ENCODE measurements around the gene IGFBP4. TPM values are rescaled to one million over a fixed set of nuclear protein-coding genes. Genes with fewer than 3 reads are reported as not detected.
A peak's percentile ranks its signal among the peaks of the same experiment; 100 is the strongest.

IGFBP4 gene
- total RNA-seq, 2 donors from 2014 or later: 47.1 to 58.4 TPM

- DNase-seq: no peak
- peaks cover 13% of the 10 kb centered on the region for H3K4me1 Mint-ChIP-seq (ENCODE audit: low read depth)
These were observed 30.5 kb downstream of the IGFBP4 start for GRCh38 chr17:40473573-40474365.

DNA sequence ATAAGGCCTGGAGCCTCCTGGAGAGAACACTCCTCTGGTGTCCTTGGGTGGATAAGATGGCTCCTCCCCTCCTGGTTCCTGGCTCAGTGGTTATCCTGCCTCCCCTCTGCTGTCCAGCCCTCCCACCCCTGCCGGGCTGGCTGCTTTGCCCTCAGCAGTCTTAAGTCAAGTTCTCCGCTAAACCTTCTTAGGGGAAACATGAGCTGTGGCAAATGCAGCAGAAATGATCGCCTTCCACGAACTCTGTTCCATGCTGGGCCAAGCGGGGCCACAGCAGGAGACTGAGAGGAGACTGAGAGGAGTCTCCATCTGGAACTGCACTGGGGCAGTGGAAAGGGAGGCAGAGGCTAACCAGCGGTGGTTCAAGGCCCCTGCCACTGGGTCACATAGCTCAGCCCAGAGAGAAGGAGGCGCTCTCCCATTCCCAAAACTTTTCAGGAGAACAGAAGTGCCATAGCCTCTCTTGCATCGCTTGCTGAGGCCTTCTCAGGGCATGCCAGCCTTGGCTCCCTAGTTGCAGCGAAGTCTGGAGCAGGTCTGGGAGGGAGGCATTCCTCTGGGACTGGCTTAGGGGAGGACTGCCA, 31.3 kb downstream of the IGFBP4 start:
- no peak overlapping the region for H3K27ac Mint-ChIP-seq
- H3K4me3 Mint-ChIP-seq: no peak overlapping the region
- peaks cover 3% of the 10 kb centered on the region for H3K27me3 Mint-ChIP-seq (ENCODE audit: low read depth)
- DNase-seq: no peak
- H3K4me1 Mint-ChIP-seq (ENCODE audit: low read depth): peaks cover 20% of the 10 kb centered on the region
- ATAC-seq (replicated peaks in 1 of 2): no peak
- no peaks in the 10 kb centered on the region for H3K9me3 Mint-ChIP-seq
- H3K36me3 Mint-ChIP-seq (ENCODE audit: insufficient read depth in 2 of 2): peaks cover 3 to 11% of the 10 kb centered on the region in 2 donors

More at GRCh38 chr17:40473573-40474365, 30.5 kb downstream of the IGFBP4 start:
- H3K9me3 Mint-ChIP-seq: no peaks in the 10 kb centered on the region
- ATAC-seq (replicated peaks in 1 of 2): no peak
- no peak overlapping the region for H3K27ac Mint-ChIP-seq
- peaks cover 2 to 5% of the 10 kb centered on the region in 2 donors for H3K36me3 Mint-ChIP-seq (ENCODE audit: insufficient read depth in 2 of 2)
- peaks cover 7% of the 10 kb centered on the region for H3K27me3 Mint-ChIP-seq (ENCODE audit: low read depth)
- no peak overlapping the region for H3K4me3 Mint-ChIP-seq

GRCh38 chr17:40475234-40475908, 32.1 kb downstream of the IGFBP4 start:
- Mint-ChIP-seq H3K36me3 (ENCODE audit: insufficient read depth in 2 of 2) (peaks cover 5 to 12% of the 10 kb centered on the region in 2 donors), H3K4me1 (ENCODE audit: low read depth) (peaks cover 29% of the 10 kb centered on the region), H3K27me3 (ENCODE audit: low read depth) (no peaks in the 10 kb centered on the region), H3K9me3 (no peaks in the 10 kb centered on the region), H3K4me3 (no peak overlapping the region), H3K27ac (no peak overlapping the region)
- ATAC-seq (replicated peaks in 1 of 2) (no peak), DNase-seq (no peak)

- Mint-ChIP-seq H3K27ac (no peak overlapping the region), H3K27me3 (ENCODE audit: low read depth) (no peaks in the 10 kb centered on the region), H3K4me3 (no peak overlapping the region), H3K36me3 (ENCODE audit: insufficient read depth in 2 of 2) (peaks cover 5 to 12% of the 10 kb centered on the region in 2 donors), H3K4me1 (ENCODE audit: low read depth) (peaks cover 53% of the 10 kb centered on the region), H3K9me3 (no peaks in the 10 kb centered on the region)
- no peak for ATAC-seq (replicated peaks in 1 of 2)
- DNase-seq: no peak
These were observed 34.5 kb downstream of the IGFBP4 start for GRCh38 chr17:40477796-40478195.

GRCh38 chr17:40478486-40478885, 35.2 kb downstream of the IGFBP4 start:
- no peak overlapping the region for H3K27ac Mint-ChIP-seq
- H3K4me1 Mint-ChIP-seq (ENCODE audit: low read depth): peaks cover 59% of the 10 kb centered on the region
- no peak for DNase-seq
- no peaks in the 10 kb centered on the region for H3K27me3 Mint-ChIP-seq (ENCODE audit: low read depth)
- H3K9me3 Mint-ChIP-seq: no peaks in the 10 kb centered on the region
- no peak overlapping the region for H3K4me3 Mint-ChIP-seq
- ATAC-seq (replicated peaks in 1 of 2): no peak
- H3K36me3 Mint-ChIP-seq (ENCODE audit: insufficient read depth in 2 of 2): peaks cover 5 to 12% of the 10 kb centered on the region in 2 donors

GRCh38 chr17:40479754-40480480, 36.7 kb downstream of the IGFBP4 start:
- ATAC-seq (replicated peaks in 1 of 2): no peak

DNA sequence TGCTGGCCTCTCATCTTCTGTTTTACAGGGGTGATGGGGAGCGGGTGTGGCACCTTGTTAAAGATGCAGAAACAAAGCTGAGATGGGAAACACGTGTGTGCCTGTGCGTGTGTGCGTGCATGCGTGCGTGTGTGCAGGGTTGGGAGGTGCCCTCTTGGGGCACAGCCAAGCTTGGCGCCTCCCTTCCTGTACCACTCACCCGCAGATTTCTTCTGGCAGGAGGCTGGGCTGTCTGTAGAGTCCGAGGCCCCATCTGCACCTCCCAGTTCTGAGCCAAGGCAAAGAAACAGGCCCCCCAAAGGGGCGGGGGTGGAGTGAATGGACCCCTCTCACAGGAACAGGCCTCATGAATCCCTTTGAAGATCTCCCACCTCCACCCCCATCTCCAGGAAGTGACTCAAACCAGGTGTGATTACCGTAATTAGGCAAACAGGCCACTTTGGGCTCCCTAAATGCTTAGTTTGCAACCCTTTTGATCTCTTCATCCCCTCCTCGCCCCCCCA, 37.3 kb downstream of the IGFBP4 start:
- H3K9me3 Mint-ChIP-seq: no peaks in the 10 kb centered on the region
- DNase-seq: peak; percentile 87 to 93
- H3K36me3 Mint-ChIP-seq (ENCODE audit: insufficient read depth in 2 of 2): peaks cover 5 to 12% of the 10 kb centered on the region in 2 donors
- peak overlapping the region; percentile 57 for H3K27ac Mint-ChIP-seq
- peaks cover 79% of the 10 kb centered on the region for H3K4me1 Mint-ChIP-seq (ENCODE audit: low read depth)
- H3K27me3 Mint-ChIP-seq (ENCODE audit: low read depth): no peaks in the 10 kb centered on the region
- peak overlapping the region; percentile 82 to 86 for H3K4me3 Mint-ChIP-seq
- peak; percentile 91 to 92 for ATAC-seq (replicated peaks in 1 of 2)

More at GRCh38 chr17:40479754-40480480, 36.7 kb downstream of the IGFBP4 start:
- DNase-seq: peak in 1 of 2 donors; percentile 14
- peak overlapping the region; percentile 86 for H3K27ac Mint-ChIP-seq
- no peaks in the 10 kb centered on the region for H3K9me3 Mint-ChIP-seq
- peaks cover 5 to 12% of the 10 kb centered on the region in 2 donors for H3K36me3 Mint-ChIP-seq (ENCODE audit: insufficient read depth in 2 of 2)
- H3K27me3 Mint-ChIP-seq (ENCODE audit: low read depth): no peaks in the 10 kb centered on the region
- H3K4me1 Mint-ChIP-seq (ENCODE audit: low read depth): peaks cover 73% of the 10 kb centered on the region
- H3K4me3 Mint-ChIP-seq: peak overlapping the region; percentile 82 to 86

DNA sequence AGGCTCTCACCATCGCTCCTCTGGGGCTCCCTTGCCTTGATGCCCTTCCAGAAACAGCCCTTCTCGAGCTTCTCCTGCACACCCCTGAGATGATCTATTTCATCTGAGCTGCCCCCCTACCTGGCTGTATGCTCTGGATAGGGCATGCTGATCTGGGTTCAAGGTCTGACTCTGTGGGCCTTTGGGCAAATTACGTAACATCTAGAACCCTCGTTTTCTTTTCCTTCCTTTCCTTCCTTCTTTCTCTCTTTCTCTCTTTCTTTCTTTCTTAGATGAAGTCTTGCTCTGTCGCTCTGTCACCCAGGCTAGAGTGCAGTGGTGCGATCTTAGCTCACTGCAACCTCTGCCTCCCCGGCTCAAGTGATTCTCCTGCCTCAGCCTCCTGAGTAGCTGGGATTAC, 37.9 kb downstream of the IGFBP4 start:
- ATAC-seq (replicated peaks in 1 of 2): no peak
- H3K27ac Mint-ChIP-seq: peak overlapping the region; percentile 57
- peak overlapping the region; percentile 82 to 86 for H3K4me3 Mint-ChIP-seq
- no peaks in the 10 kb centered on the region for H3K27me3 Mint-ChIP-seq (ENCODE audit: low read depth)
- H3K4me1 Mint-ChIP-seq (ENCODE audit: low read depth): peaks cover 85% of the 10 kb centered on the region
- no peak for DNase-seq
- H3K9me3 Mint-ChIP-seq: no peaks in the 10 kb centered on the region
- peaks cover 5 to 12% of the 10 kb centered on the region in 2 donors for H3K36me3 Mint-ChIP-seq (ENCODE audit: insufficient read depth in 2 of 2)

- Mint-ChIP-seq H3K36me3 (ENCODE audit: insufficient read depth in 2 of 2) (peaks cover 4 to 9% of the 10 kb centered on the region in 2 donors), H3K4me3 (peak overlapping the region in 1 of 2 donors; percentile 49), H3K27me3 (ENCODE audit: low read depth) (no peaks in the 10 kb centered on the region), H3K27ac (no peak overlapping the region), H3K9me3 (no peaks in the 10 kb centered on the region), H3K4me1 (ENCODE audit: low read depth) (peaks cover 87% of the 10 kb centered on the region)
- DNase-seq: no peak
- no peak for ATAC-seq (replicated peaks in 1 of 2)
These were observed 39.5 kb downstream of the IGFBP4 start for GRCh38 chr17:40482722-40483121.

GRCh38 chr17:40483679-40484078, 40.4 kb downstream of the IGFBP4 start:
- H3K9me3 Mint-ChIP-seq: no peaks in the 10 kb centered on the region
- DNase-seq: no peak
- no peaks in the 10 kb centered on the region for H3K27me3 Mint-ChIP-seq (ENCODE audit: low read depth)
- no peak for ATAC-seq (replicated peaks in 1 of 2)
- H3K4me3 Mint-ChIP-seq: no peak overlapping the region
- peaks cover 4 to 9% of the 10 kb centered on the region in 2 donors for H3K36me3 Mint-ChIP-seq (ENCODE audit: insufficient read depth in 2 of 2)
- H3K27ac Mint-ChIP-seq: no peak overlapping the region
- peaks cover 89% of the 10 kb centered on the region for H3K4me1 Mint-ChIP-seq (ENCODE audit: low read depth)

- no peaks in the 10 kb centered on the region for H3K9me3 Mint-ChIP-seq
- peaks cover 2% of the 10 kb centered on the region in 2 donors for H3K36me3 Mint-ChIP-seq (ENCODE audit: insufficient read depth in 2 of 2)
- H3K27me3 Mint-ChIP-seq (ENCODE audit: low read depth): no peaks in the 10 kb centered on the region
- DNase-seq (no peak), ATAC-seq (replicated peaks in 1 of 2) (no peak)
- no peak overlapping the region for H3K4me3 Mint-ChIP-seq
- peaks cover 89% of the 10 kb centered on the region for H3K4me1 Mint-ChIP-seq (ENCODE audit: low read depth)
- no peak overlapping the region for H3K27ac Mint-ChIP-seq
These were observed 41.2 kb downstream of the IGFBP4 start for GRCh38 chr17:40484285-40484972.

- ATAC-seq (replicated peaks in 1 of 2) (no peak), DNase-seq (no peak)
- peaks cover 89% of the 10 kb centered on the region for H3K4me1 Mint-ChIP-seq (ENCODE audit: low read depth)
- H3K4me3 Mint-ChIP-seq: peak overlapping the region in 1 of 2 donors; percentile 12
- H3K27me3 Mint-ChIP-seq (ENCODE audit: low read depth): no peaks in the 10 kb centered on the region
- no peaks in the 10 kb centered on the region for H3K9me3 Mint-ChIP-seq
- peaks cover 0 to under 1% of the 10 kb centered on the region in 2 donors for H3K36me3 Mint-ChIP-seq (ENCODE audit: insufficient read depth in 2 of 2)
- peak overlapping the region; percentile 50 for H3K27ac Mint-ChIP-seq
These were observed 41.8 kb downstream of the IGFBP4 start for GRCh38 chr17:40484973-40485530.
